ENCODE data around the gene NEXMIF. TPM values are rescaled to one million over a fixed set of nuclear protein-coding genes. Genes with fewer than 3 reads are reported as not detected.

Gene NEXMIF
- total RNA-seq, 4 donors from 2014 or later: 0.49 to 2.2 (median 1.3) TPM

- intact Hi-C loops (cut with DNase I; ENCODE audit: low total_unique reads): no loop called here
- no peak for TF ChIP-seq POLR2A (IDR thresholded peaks at IDR 0.05)
- TF ChIP-seq CTCF (IDR thresholded peaks at IDR 0.05): no peak
- DNase-seq (ENCODE audit: low spot score in 2 of 2): no peak
- 60% methylated on average over 5 of the region's 5 CpGs; no CpG with 5 or more reads in 1 of the 2 donors for WGBS, 2 donors
- no peak overlapping the region for H3K4me3 ChIP-seq (ENCODE audit: low read depth, poor library complexity, severe bottlenecking)
Measured at GRCh38 chrX:74804574-74804973, 120.7 kb downstream of the NEXMIF start.

GRCh38 chrX:74800062-74800461 is 125.2 kb downstream of the NEXMIF start:
- intact Hi-C loops (cut with DNase I; ENCODE audit: low total_unique reads): no loop called here
- WGBS, 2 donors: 80 to 96% methylated on average over 2 of the region's 2 CpGs

GRCh38 chrX:74797338-74797887 is 127.8 kb downstream of the NEXMIF start:
- TF ChIP-seq POLR2A (IDR thresholded peaks at IDR 0.05): no peak
- intact Hi-C loops (cut with DNase I; ENCODE audit: low total_unique reads): no loop called here
- 83 to 92% methylated on average over 2 of the region's 2 CpGs for WGBS, 2 donors
- DNase-seq (ENCODE audit: low spot score in 2 of 2): no peak
- H3K4me3 ChIP-seq (ENCODE audit: low read depth, poor library complexity, severe bottlenecking): no peak overlapping the region

More at GRCh38 chrX:74800062-74800461, 125.2 kb downstream of the NEXMIF start:
- no peak for TF ChIP-seq POLR2A (IDR thresholded peaks at IDR 0.05)
- TF ChIP-seq CTCF (IDR thresholded peaks at IDR 0.05): no peak
- H3K4me3 ChIP-seq (ENCODE audit: low read depth, poor library complexity, severe bottlenecking): no peak overlapping the region
- DNase-seq (ENCODE audit: low spot score in 2 of 2): no peak

- no peak for TF ChIP-seq CTCF (IDR thresholded peaks at IDR 0.05)
- no peak for TF ChIP-seq POLR2A (IDR thresholded peaks at IDR 0.05)
- intact Hi-C loops (cut with DNase I; ENCODE audit: low total_unique reads): no loop called here
- DNase-seq (ENCODE audit: low spot score in 2 of 2): no peak
- no peak overlapping the region for H3K4me3 ChIP-seq (ENCODE audit: low read depth, poor library complexity, severe bottlenecking)
- 26 to 55% methylated on average over 1 of the region's 1 CpG for WGBS, 2 donors
Measured at GRCh38 chrX:74788545-74789086, 136.6 kb downstream of the NEXMIF start.

GRCh38 chrX:74784629-74785028 is 140.6 kb downstream of the NEXMIF start:
- DNase-seq (ENCODE audit: low spot score in 2 of 2): no peak
- no peak overlapping the region for H3K4me3 ChIP-seq (ENCODE audit: low read depth, poor library complexity, severe bottlenecking)
- WGBS, 2 donors: 70 to 82% methylated on average over 3 of the region's 3 CpGs
- TF ChIP-seq CTCF (IDR thresholded peaks at IDR 0.05) (no peak), POLR2A (IDR thresholded peaks at IDR 0.05) (no peak)
- intact Hi-C loops (cut with DNase I; ENCODE audit: low total_unique reads): no loop called here

GRCh38 chrX:74781507-74782034 is 143.7 kb downstream of the NEXMIF start:
- TF ChIP-seq CTCF (IDR thresholded peaks at IDR 0.05) (no peak), POLR2A (IDR thresholded peaks at IDR 0.05) (no peak)
- DNase-seq (ENCODE audit: low spot score in 2 of 2): no peak
- WGBS, 2 donors: 52 to 83% methylated on average over 1 of the region's 1 CpG
- intact Hi-C loops (cut with DNase I; ENCODE audit: low total_unique reads): no loop called here
- H3K4me3 ChIP-seq (ENCODE audit: low read depth, poor library complexity, severe bottlenecking): no peak overlapping the region
